HG02943 (cell line): ENCODE measurements around the gene ST6GALNAC1.

Experiments used
- ATAC-seq: cut with Tn5 transposase; IDR thresholded peaks from one replicate; pipeline ENCODE4 v1.9.1; 2021; ENCODE audit warnings: mild to moderate bottlenecking, low read depth, moderate library complexity; ENCODE audit not compliant: unreplicated experiment

The ST6GALNAC1 gene, protein sequence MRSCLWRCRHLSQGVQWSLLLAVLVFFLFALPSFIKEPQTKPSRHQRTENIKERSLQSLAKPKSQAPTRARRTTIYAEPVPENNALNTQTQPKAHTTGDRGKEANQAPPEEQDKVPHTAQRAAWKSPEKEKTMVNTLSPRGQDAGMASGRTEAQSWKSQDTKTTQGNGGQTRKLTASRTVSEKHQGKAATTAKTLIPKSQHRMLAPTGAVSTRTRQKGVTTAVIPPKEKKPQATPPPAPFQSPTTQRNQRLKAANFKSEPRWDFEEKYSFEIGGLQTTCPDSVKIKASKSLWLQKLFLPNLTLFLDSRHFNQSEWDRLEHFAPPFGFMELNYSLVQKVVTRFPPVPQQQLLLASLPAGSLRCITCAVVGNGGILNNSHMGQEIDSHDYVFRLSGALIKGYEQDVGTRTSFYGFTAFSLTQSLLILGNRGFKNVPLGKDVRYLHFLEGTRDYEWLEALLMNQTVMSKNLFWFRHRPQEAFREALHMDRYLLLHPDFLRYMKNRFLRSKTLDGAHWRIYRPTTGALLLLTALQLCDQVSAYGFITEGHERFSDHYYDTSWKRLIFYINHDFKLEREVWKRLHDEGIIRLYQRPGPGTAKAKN

DNA sequence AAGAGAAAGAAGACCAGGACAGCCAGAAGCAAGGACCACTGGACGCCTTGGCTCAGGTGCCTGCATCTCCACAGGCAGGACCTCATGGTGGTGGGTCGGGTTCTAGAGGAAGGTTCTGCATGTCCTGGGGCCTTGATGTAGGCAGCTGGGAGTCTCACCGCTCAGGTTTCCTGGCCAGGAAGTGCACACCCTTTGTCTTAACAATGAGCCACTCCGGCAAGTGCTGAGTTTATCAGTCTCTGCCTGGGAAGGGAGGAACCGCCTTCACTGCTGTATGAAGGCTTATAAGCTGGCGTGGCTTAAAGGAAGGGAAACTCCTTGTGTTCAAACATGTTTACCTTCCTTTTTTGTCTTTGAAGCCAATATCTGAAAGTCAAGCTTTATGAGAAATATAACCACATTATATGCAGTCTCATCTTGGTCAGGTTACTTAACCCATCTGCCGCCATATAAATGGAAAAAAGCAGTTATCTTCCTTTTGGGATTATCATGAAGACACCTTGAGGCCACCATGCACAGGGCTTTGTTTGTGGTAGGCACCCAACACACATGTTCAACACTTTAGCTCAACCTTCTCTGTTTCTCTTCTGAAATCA lies at the start of gene ST6GALNAC1:
Gene ST6GALNAC1 (minus strand): TSS at position 205 of the 596 bp plus-strand sequence. CDS start 119 bp downstream, at position 86.
- no peak for ATAC-seq

DNA sequence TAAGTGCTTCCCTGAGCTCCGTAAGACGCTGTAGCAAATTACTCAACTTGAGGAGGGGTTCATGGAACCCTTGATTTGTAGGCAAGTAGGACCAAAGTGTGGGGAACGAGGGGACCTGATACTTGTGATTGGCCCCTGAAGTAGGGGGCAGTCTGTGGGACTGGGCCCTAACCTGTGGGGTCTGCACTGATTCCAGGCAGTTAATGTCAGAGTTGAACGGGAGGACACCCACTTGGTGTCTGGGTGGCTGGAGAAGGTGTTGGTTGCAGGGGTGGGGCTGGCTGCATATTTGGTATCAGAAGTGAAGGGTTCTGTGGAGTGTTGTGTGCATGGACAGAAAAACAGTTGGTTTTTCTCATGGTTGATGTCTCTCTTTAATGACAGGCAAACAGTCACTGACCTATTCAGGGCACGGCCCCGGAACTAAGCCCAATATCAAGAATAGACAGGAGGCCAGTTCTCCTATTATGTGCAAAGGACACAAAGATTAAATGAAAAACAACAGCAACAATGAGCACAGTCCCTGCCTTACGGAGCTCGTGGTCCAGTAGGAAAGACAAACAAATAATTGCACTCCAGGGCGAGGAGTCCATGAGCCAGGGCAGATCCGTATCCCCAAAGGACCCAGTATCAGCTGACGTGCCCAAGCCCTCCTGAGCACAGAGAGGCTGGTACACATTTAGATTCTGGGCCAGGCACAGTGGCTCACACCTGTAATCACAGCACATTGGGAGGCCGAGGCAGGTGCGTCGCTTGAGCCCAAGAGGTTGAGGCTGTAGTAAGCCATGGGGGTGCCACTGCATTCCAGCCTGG lies 48.0 kb upstream of the ST6GALNAC1 start:
- ATAC-seq: no peak

DNA sequence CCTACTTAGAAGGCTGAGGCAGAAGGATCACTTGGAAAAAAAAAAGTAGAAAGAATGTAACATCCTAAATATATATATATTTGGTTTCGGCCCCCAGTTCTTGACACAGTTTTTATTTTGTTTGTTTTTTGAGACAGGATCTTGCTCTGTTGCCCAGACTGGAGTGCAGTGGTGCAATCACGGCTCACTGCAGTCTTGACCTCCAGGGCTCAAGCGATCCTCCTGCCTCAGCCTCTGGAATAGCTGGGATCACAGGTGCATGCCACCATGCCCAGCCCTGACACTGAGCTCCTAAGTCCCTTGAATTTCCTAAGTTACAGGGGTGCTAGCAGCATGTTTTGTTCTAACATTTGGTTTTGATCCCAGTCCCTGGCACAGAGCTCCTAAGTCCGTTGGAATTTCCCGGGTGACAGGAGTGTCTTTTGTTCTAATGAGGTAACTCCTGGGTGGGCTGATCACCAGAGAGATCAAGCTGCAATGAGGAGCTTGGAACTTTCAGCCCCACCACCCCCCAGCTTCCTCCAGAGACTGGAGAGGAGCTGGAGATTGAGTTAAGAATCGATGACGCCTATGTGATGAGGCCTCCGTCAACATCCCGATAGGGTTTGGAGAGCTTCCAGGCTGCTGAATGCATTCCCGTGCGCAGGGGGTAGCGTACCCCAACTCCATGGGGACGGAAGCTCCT lies 47.2 kb upstream of the ST6GALNAC1 start:
- no peak for ATAC-seq

DNA sequence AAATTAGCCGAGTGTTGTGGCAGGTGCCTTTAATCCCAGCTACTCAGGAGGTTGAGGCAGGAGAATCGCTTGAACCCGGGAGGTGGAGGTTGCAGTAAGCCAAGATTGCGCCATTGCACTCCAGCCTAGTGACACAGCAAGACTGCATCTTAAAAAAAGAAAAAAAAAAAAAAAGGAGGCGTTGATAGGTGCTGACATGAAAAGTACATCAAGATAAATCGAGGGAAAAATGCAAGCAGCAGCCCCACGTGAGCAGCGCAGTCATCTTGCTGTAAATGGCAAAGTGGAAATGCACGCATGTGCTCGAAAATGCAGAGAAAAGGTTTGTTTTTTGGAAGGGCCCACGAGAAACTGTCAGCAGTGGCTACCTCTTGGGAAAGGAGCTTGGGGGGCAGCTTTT lies 46.3 kb upstream of the ST6GALNAC1 start:
- no peak for ATAC-seq

DNA sequence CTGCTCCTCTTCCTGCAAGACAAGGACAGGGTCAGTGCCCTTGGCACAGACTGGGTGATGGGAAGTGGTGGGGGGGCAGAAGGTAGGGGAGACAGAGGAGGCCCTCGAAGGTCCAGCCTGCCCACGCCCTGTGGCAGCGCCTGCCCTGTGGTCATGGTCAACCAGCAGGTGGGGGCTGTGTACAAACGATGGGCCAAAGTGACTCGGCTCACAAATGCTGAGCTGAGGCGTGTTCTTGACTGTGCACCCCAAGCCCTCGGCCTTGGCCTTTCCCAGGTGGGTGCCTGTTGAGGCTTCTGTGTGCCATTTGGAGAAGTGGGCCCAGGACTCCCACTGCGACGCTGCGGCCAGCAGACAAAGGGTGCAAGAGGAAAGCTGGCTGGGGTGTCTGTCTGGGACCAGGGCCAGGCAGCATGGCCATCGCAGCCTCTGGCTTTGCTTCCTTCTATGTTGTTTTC lies 44.6 kb upstream of the ST6GALNAC1 start:
- ATAC-seq: no peak

DNA sequence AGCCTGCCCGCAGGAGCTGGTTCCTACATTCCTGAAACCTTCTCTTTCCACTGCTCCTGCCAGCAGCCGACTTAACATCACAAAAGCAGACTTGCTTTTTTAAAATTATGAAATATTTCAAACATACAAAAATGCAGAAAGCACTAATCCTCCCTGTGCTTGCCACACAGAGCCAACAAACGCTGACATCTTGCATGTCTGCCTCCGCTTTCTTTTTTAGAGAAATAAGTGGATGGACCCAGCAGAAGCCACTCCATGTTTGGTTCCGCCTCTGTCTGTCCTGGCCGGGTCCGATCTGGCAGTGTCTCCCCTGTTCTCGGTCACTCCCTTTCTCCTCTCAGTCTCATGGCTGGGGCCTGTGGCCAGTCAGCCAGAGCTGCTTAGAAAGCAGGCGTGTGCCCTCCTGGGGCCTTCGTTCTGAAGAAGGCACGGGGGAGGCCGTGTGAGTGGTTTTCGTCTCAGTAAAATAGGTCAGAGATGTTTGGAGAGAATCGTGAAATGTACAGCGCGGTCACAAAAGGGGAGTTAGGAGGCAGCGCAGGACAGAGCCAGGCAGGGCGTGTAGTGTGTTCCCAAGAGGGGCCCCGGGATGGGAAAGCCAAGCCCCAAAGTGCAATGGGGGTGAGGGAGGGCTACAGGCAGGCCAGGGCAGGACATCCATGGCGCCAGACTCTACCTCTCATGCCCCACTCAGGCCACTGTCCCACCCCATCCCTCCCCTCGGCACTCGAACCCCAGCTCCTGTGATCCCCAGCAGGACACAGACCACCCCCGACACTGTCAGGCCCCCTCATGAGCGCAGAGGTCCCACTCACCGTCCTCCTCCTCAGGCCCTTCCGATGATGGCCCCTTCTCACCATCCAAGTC lies 44.0 kb upstream of the ST6GALNAC1 start:
- ATAC-seq: no peak

DNA sequence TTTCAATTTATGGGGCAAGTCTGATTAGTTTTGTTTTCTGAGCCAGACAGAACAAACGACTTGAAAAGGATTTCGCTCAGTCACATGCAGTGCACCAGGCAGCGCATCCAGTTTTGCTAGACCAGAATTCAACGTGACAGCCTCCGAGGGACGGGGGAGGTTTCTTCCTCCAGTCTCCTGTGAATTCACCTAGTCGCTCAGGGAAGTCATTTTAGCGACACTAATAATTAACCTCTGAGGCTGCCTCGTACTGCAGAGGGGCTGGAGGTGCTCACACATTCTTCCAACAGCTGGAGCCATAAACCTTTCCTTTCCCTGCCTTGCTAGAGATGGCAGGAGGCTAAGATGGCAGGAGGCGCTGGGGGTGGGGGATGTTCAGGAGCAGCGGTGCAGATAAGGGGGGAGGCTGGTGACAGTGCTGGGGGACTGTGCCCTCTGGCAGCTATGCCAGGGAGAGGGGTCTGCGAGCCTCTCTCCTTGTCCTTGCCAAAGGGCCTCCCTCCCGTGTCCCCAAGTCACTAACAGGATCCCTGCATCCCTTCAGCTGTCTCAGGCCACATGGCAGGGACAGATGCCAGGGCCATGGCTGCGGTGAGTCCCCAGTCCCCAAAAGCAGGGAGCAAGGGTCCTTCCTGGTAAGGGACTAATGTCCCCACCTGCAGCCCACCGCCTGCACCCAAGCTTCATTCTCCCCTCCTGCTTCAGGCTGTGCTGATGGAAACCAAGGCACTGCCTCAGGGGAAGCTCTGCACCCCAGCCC lies 43.2 kb upstream of the ST6GALNAC1 start:
- ATAC-seq: no peak

DNA sequence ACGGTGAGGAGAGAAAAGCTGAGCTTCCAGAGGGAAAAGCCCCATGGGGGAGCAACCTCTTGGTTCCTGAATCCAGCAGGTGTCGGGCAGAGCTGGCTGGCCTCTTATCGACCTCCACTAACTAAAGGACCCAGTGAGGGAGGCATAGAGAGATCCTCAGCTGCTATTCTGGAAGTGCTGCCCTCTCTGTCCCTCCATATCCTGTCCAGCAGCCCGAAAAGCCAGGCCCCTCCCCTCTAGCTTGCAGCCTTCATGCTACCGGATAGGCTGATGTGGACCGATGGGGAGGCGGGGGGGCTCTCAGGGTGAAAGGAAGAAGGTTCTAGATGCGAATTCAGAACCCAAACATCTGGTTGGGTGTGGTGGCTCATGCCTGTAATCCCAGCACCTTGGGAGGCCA lies 42.3 kb upstream of the ST6GALNAC1 start:
- ATAC-seq: no peak

DNA sequence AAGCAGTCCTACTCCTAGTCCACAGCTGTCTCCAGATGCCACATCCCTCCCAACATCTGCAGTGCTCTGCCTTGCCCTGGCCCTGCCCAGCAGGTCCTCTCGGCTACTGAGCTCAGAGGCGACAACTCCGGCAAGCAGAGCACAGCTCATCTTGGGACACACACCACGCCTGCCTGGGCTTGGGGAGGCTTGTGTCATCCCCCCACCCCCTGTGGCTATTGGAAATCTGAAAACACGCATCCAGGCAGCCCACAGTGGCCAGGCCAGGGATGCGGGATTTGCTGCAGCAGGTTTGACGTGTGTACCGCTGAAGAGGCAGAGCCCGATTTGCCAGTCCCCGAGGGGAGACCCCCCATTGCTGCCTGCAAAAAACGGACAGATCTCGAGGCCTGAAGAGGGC lies 41.8 kb upstream of the ST6GALNAC1 start:
- no peak for ATAC-seq

DNA sequence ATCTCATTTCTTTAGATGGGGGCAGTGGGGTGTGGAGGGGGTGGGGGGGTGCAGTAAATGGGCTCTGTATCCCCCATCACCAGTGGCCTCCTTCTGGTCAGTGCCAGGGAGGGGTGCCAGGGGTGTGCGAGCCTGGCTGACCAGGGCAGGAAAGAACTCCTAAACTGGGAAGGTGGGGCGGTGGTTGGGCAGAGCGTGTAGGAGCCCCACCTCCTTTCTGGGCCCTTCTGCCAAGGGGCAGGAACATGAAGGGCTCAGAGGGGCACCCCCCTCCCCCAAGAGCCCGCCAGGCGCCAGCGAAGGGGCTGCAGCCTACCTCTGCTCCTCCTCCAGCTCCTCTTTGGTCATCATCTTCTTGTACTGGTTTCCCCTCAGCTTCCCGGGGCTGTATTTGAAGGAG lies 41.2 kb upstream of the ST6GALNAC1 start:
- ATAC-seq: no peak

DNA sequence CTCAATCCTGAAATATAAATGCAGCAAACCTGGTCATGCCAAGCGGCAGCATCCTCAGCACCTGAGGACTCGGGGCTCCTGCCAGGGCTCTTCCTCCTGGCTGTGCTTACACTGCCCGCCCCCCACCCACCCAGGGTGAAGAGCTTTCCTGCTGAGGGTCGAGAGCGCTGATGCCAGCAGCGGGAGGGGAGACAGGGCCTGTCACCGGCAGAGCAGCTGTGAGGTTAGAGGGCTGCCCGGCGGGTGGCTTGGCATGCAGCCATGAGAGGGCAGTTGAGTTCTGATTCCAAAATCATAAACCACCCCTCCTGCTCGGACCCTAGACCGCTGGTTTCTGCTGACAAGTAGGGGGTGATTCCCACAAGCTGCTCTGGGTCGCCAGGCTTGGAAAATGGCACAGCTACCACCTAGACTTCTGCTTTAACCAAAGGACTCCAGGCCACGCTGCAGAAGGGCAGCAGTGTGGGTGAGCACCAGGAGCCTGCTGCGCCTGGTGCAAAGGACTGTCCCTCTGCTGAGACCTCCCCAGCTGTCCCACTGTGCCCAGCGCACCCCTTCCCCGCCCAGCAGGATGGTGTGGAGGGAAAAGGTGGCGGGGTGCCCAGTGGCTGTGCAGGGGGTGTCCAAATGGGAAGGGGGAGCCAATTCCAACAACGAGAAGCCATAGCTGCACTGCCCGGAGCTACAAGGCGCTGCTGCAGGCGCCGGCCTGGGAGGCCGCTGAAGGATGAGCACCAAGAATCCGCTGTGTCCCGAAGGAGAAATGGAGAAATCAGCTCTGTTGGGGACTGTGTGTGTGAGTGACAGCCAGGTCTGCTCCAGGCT lies 40.6 kb upstream of the ST6GALNAC1 start:
- no peak for ATAC-seq

DNA sequence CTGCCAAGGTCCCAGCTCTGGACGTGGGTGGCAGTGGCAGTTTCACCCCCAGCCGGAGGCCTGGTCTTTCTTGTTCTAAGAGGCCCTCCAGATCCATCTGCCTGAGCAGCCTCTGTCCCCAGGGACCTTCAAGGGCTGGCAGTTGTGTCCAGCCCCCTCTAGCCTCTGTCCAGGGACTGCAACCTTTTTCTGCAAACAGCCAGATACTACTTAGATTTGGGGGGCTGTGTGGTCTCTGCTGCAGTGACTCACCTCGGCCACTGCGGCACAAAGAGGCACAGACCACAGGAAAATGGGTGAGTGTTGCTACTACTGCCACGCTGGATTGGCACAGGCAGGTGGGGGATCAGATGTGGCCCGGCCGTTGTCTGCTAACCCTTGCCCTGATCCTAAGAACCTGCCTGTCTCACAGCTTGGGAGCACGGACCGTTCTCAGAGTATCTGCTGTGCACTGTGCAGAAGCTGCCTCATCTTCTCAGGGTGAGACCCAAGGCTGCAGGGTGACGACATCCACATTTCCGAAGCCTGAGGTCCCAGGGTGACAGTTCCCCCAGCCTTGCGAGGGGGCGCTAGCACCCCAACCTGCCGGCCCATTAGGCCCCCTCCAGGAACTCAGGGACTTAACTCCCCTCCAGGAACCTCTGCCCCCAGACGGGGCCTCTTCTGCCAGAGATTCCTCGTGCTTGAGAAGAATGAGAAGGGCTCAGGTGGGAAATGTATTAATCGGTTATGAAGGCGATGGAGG lies 39.6 kb upstream of the ST6GALNAC1 start:
- no peak for ATAC-seq

DNA sequence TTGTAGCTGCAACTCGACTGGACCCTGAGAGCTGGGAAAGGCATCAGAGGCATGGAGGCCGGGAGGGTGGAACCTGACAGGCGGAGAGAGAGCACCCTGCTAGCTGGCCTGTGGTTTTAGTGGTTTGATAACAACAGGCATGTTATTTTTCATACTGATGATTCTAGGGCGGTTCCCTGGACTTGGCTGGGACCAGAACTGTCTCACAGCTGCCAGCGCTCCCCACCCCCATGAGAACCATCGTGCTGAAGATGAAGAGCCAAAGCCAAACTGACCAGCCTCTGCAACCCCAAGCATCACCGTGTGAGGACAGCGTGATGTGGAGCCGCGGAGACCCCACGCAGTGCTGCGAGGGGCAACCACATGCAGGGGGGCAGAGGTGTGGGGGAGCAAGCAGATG lies 38.7 kb upstream of the ST6GALNAC1 start:
- no peak for ATAC-seq

DNA sequence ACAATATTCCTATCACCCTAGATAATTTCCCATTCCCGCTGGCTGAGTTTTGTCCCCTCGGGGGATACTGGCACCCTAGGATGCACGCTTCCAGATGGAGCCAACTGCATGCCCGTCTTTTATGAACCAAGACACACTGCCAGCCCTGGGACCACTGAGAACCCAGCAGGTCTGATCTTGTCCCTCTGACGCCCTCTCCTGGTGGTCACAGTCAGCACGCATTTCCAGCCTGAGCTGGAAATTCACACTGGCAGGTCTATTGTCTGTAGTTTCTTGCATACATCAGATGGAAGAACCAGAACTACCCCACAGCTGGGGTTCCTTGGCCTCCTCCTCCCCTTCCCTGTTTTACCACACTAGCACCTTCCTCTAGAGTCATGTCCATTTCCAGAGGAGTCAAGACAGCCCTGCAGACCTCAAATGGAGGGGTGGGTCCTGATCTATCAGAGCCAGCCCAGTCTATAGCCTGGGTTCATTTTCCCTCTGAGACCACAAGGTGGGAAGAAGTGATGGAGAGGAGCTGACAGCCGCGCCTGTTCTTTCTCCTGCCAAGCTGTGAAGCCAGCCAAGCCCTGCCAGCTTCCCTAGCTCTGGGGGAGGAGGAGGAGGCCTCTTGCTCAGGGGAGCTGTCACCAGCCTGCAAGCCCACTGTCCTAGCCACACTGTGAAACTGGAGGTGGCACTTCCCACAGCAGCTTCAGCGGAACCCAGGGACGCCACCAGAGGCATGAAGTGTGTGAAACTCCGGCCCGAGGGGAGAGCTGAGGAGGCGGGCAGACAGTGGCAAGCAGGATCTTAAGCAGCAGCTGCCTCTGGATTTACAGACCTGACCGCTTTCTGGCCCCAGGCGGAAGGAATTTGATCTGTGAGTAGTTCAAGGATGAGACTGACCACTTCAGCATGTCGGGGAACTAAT lies 37.9 kb upstream of the ST6GALNAC1 start:
- no peak for ATAC-seq

DNA sequence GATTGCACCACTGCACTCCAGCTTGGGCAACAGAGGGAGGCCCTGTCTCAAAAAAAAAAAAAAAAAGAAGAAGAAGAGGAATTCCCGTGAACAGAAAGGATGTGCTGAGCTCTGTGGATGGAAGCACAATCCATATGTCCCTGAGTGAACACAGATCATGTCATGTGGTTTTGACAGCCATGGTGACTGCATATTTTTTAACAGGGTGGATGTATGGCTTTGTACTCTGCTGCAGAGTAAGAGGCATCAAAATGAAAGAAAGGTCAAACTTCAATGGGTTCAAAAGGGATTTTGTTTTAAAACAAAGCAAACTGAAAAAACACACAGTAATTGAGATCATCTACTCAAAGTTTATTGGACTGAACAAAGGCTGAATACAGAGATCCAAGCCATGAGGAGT lies 35.7 kb upstream of the ST6GALNAC1 start:
- ATAC-seq: no peak

DNA sequence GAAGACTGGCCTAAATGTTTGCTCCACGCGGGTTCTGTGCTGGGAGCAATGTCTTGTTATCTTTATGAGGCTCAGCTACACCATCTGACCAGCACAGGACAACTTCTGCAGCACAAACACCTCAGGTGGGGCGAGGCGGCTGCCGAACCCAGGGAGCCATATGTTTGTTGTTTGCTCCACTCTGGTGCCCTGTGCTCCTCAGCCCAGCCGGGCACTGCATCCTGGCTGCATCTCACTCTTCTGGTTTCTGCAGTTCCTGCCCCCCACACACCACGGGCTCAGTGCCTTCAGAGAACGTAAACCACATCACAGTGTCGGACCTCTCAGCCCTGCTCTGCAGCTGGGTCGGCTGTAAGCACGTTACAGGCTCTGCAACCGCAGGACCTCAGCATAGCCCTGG lies 34.8 kb upstream of the ST6GALNAC1 start:
- no peak for ATAC-seq
